Right renal cortex interstitium (tissue), 3 donors: Measurements from ENCODE around the gene VWC2. TPM values are rescaled to one million over a fixed set of nuclear protein-coding genes. Genes with fewer than 3 reads are reported as not detected.

Source experiments
- DNase-seq, 3 donors: peaks; one replicate each; pipeline ENCODE4 v3.0.0-alpha.2; 2013; ENCODE audit warnings: low read depth in 3 of 3, low spot score in 2 of 3
- polyA plus RNA-seq, 3 donors: library from polyadenylated mRNA; unstranded; fragments of 120-200 nt; gene quantifications; one replicate each; pipeline ENCODE4 v1.2.1, GENCODE V29; 2013; ENCODE audit not compliant: insufficient read length in 3 of 3

Gene VWC2
- polyA plus RNA-seq, 3 donors, result 0.96 to 1.3 (median 1.0) TPM

DNA sequence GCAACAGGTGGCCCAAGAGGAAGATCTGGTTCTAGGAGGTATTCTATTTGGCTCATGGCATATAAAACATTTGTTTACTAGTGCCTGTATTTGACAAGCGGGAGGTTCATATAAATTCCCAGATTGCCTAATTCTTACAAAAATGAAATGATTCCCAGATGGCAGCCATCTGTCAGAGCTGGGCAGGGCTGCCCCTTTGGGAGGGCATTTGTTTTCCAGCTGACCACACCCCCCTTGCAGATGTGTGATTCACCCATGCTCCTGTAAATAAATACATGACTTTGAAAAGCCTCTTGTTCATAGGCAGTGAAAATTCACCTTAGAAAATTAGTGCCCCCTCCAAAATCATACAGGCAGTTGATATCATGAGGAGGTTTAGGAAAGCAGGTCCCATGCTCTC, 8.6 kb downstream of the VWC2 start:
- no peak for DNase-seq

DNA sequence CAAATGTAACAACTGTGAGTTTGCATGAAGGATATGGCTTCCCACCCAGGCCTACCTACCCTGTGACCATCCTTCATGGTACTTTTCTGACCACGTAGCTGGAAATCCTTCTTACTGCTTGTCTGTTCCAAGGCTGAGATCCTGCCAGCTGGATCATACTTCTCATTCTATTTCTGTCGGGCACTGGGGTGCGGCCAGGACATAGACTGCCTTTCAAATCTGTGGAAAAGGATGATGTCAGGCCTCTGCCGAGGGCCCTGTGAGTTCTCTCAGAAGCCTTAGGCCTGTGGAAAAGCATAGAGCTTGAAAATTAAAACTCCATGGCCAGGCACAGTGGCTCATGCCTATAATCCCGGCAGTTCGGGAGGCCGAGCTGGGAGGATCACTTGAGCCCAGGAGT, 10.0 kb downstream of the VWC2 start:
- DNase-seq, result no peak

DNA sequence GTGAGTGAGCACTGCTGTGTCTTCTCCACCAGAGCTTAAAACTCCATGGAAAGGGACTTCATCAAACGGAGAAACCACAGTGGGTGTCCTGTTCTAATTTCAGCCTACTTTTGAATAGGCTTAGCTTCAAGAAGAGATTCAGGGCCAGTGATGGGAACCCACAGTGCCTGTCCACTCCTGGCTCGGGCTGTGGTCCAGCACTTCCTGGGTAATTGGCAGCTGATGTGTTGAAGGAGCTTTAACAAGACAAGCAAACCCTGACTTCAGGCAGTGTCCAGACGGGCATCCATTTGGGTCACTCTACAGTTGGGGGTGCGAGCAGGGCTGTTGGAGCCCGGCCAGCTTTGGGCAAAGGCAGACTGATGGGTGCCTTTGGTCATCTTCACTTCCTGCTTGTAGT, 14.5 kb downstream of the VWC2 start:
- no peak for DNase-seq

DNA sequence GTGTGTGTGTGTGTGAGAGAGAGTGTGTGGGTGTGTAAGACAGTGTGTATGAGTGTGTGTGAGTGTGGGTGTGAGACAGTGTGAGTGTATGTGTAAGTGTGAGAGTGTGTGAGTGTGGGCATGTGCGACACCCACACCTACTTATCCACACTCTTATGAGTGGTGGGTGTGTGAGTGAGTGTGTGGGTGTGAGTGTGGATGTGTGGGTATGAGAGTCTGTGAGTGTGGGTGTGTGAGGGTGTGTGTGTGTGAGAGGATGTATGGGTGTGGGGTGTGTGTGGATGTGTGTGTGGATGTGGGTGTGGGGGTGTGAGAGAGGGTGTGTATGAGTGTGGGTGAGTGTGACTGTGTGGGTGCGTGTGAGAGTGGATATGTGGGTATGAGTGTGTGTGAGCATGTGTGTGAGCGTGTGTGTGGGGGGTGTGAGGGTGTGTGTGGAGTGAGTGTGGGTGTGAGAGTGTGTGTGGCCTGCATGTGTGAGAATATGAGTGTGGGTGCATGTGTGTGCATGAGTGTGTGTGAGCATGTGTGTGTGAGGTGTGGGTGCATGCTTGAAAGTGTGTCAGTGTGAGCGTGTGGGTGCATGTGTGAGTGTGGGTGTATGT, 15.1 kb downstream of the VWC2 start:
- DNase-seq, result no peak

DNA sequence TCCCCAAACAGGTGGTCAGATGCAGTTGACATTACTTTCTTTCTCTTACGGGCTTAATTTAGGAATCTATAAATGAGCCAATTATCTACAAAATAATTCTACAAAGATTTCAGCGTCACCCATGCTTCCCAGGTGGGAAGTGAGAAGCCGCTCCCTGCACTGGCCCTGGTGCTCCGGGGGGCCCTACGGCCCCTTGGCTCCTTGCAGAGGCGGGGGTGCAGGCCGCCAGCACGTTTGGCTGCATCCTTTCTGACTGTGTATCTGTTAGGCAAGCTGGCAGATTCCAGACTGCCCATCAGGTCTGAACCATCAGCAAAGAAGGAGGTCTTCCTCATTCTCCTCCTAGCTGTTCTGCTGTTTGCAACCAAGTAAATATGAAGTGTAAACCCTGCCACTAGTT, 16.3 kb downstream of the VWC2 start:
- DNase-seq, result no peak

DNA sequence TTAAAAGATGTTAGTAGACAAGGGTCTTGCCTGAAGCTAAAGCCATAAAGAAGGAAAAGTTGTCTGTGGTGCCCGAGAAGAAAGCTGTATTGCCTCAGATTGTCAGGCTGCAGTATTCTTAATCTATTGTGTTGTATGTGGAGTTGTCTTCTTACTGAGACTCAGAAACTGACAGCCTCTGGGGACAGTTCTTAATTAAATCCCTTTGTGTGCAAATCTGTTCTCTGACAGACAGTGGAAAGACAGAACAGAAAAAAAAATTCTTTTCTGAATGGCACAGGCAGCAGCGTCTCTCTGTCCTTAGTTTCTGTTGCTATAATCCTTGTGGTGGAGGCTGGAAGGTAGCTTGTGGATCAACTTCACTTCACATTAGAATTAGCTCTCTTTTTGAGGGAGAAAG, 16.8 kb downstream of the VWC2 start:
- DNase-seq, result no peak

DNA sequence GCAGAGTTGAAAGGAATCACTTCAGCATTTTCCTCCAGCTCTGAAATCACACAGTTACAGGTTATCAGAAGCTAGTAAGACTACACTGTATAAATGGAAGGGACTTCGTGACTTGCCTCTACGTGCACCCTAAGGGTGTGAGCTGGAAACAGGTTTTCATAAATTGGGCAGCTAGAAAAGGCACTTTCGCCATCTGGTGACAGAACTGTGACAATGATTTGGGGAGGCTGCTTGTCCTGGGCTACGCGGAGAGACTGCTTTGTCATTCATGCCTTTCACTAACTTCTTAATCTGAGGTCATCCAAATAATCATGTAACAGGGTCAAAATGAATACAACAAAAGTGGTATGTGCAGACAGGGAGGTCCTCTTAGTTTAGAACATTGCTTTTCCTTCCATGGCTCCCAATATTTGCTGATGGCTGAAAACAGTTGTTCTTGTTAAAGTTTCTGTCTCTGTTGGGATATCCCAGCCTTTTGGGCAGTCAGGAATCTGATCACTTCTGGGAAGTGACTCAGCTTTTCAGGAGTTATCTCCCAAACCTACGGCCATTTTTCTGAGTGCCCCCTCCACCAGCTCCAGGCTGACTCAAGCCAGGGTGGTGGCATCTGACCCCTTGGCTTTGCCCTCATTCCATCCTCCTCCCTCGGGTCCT, 17.8 kb downstream of the VWC2 start:
- DNase-seq, result no peak

DNA sequence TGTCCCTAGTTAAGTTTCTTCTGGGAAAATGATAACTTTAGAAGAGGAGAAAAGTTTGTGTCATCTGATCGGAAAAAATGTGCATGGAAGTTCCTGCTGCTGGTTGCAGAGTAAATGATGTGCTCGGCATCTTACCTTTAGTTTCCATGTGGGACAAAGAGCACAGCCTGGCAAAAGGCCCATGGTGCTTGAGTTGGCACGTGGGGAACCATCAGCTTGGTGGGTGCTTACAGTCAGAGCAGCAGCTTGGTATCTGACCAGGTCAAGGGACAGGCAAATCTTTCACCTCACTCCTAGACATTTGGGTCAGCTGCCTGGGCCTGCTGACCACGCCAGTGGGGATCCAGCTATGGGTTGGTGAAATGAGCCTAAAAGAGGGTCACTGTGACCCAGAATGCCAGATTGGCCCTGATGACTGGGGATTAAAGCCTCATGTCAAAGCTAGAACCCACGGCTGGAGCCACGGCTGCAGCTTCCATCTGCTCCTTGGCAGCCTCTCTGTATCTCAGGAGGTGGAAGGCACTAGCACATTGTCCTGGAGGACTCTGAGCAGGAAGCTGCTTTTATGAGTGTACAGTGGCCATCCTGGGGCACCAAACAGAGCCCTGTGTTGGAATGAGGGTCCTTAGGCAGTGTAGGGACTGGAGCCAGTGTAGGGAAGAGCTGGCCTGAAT, 24.7 kb downstream of the VWC2 start:
- no peak for DNase-seq

DNA sequence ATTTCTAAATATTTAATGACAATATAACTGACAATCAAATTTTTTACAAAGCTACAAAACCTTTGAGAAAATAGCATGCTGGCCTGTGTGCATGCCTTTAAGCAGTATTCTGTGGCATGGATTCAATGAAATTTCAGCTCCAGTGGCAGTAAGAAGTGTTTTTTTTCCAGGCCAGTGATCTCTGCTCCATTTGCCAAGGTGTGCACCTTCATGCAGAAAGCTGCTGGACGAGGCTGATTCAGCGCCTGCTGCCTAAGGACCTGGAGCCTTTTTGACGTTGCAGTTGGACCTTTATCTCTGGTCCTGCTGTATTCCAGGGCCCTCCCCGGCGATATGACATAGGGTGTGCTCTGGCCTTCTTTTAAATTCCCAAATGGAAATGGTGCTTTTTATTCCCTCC, 26.6 kb downstream of the VWC2 start:
- DNase-seq, result no peak

DNA sequence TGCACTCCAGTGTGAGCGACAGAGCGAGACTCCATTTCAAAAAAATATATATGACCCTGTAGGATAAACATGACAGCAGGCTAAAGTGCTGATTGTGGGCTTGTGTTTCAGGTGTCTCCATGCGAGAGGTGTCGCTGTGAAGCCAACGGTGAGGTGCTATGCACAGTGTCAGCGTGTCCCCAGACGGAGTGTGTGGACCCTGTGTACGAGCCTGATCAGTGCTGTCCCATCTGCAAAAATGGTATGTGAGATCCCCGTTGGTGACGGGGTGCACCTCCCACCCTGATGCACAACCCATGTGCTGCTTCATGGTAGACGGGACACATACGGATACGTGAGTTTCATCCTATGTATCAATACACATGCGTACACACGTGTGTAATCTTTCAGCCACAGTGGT, 29.2 kb downstream of the VWC2 start:
- no peak for DNase-seq

DNA sequence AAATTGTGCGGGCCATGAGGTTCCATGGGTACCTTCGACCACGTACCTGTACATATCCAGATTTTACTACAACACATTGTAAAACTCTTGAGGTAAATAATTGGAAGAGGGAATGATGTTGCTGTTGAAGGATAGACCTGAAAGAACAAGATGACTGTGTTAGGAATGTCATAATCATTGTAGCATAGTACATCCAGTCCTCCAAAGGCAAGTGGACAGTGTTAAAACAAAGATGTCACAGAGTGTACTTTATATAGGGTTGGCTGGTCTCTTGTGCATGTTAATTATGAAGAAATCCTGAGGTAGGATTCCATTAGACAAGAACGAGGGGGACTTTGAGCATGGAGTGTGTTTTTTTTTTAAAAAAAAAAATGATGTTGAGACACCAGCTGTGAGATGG, 30.4 kb downstream of the VWC2 start:
- DNase-seq, result no peak

DNA sequence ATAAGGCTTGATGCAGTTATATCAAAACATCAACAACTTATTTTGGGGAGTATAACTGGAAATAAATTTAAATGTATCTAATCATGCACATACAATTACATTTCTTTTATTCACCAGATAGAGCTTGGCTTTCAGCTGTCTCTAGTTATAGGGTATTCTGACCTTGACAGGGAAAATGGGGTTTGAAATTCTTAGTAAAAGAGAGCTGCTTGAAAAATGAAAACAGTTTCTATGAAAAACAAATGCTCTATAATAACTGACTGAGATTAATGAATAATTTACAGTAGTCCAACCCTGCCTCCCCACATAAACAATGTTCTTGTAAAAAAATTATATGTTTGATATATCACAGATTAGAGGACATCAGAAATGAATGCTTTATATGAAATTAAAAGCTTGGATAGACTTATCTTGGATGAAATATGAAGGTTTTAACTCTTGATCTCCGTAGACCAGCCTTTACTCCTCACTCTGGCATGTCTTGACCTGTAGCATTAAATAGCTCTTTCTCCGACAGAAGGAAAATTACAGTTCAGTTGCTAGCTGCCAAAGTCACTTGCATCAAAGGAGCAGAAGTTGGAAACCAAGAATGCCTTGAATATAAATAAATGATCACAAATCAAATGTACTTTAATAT, 32.1 kb downstream of the VWC2 start:
- peak; percentile 44 to 64 (median 57) for DNase-seq

DNA sequence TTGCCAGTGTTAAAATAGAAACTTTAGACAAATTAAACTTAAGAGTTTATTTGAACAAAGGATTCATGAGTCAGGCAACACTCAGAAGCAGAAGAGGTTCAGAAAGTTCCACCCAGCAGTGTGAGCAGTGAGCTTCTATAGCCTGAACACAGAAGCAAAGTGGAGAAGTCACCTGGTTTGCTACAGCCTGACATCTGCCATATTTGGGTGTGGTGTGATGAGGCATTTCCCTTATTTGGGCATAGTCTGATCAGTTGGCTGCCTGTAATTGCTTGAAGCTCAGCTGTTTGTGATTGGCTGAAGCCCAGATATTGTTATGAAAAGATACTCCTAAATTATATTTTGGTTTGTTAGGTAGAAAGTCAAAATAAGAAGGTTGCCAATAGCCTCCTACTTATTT, 39.1 kb downstream of the VWC2 start:
- DNase-seq, result no peak

DNA sequence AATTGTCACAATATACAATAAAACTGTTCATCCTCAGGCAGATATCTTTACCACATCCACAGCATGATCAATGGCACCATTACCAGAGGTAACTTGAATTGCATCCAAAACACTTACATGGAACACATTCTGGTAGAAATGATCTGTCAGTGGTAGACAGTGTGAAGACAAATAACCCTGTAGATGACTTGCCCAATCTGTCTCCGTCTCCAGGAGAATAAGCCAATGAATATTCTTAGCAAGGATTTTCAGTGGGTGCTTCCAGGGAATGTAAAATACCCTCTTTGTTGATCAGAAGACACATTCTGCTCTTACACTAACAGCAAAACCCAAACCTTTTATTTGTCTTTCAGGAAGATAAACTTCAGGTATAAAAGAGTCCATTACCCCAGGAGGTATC, 43.8 kb downstream of the VWC2 start:
- DNase-seq, result no peak

DNA sequence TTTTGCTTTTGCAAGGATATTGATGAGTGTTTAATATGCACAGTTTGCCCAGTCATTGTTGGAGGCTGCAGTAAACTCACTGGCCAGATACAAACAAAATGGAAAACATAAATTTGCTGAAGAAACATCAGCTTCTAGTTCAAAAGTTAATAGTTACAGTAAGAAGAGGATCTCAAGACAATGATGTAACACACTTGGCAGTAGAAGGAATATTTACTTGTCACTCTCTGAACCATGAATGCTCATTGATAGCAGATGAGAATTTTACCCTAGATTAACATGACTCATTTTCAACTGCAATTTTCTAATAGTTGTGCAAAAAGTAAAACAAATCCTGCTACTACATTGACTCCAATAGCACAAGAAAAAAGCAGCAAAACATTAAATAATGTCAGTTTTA, 47.7 kb downstream of the VWC2 start:
- no peak for DNase-seq

DNA sequence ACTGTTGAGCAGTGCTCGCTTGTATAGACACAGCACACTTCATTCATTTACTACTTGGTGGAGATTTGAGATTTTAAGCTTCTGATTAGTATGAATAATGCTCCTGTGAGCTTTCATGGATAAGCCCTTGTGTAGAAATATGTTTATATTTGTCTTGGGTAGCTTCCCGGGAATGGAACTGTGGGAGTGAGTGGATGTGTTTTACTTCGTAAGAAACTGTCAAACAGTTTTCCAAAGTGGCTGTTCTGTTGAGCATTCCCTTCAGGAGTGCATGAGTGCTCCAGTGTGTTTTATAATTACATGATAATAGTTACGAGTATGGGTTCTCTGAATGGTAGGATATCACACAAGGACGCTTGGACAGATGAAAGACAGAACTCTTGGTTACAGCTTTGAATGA, 49.4 kb downstream of the VWC2 start:
- DNase-seq, result peak in 2 of 3 donors; percentile 23 to 34

DNA sequence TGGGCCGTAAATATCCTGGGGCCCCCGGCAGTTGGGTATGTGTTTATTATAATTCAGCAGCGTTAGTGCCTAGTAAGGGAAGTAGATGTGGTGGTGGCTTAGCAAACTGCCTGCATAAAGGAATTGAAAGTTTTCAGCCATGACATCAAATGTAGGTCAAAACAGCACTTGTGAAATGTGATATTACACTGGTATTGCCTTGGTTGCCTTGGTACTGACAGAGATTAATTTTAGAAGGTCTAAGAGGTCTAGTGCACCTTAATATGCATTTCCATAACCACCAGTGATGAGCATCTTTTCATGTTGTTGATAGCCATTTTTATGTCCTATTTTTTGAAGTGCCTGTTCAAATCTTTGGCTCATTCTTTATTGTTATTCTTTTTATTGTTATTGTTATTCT, 50.1 kb downstream of the VWC2 start:
- no peak for DNase-seq

DNA sequence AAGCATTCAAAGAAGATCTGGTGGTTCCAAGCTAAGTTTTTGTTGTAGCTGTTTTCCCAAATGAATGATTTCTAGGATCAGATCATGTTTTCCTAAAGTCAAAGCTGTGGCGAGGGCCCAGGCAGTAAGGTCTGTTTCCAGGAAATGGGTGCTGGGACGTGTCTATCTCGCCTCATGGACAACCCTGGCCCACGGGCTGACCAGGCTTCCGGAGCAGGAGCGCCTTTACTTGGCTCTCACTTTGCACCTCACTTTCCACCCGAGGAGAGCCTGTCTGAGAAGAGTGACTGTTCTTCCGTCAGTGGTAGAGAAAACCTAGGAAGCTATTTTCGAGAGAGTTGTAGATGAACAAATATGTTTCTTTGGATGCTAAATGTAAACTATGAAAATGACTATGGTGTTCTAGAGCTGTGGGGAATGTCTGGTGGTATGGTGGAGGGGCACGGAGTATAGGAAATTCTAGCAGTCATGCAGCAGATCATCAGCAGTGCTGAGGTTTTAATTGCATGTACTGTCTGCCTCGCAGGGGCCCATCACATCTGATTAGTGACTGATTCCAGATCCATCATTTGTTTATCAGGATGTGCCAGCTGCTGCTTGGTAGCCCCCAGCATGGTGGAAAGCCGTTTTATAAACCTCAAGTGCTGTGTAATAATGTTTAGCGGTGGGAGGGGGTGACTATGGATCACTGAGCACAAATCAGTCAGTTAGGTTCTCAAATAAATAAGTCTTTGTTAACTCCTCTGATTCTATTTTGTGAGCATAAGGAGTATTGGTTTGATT, 66.6 kb downstream of the VWC2 start:
- no peak for DNase-seq

DNA sequence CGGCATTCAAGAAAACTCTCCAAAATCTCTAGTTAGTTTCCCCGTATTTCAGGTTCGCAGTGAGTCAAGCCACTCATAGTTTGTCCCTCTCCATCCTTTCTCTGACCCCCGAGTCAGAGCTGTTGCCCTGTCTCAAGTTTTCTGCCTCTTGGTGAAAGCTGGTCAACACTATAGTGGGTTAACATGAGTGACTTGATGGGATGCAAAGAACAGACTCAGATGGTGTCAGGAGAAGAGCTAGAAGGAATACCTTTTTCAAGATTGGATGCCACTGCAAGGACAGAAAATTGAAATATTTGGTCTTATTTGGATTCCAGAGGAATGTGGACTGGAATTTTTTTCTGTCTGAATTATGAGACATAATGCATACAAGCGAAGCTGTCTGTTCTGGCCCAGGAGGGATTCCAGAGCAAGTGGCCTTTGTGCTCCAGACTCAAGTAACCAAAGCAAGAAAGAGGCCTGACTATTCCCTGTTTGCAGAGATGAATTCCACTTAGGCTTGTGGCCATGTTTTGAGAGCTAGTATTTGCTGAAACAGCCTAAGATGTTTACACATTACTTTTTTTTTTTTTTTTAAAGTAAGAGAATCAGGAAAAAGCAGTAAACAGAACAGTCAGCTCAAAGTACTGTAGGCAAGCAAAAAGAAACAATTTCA, 67.4 kb downstream of the VWC2 start:
- DNase-seq, result no peak

DNA sequence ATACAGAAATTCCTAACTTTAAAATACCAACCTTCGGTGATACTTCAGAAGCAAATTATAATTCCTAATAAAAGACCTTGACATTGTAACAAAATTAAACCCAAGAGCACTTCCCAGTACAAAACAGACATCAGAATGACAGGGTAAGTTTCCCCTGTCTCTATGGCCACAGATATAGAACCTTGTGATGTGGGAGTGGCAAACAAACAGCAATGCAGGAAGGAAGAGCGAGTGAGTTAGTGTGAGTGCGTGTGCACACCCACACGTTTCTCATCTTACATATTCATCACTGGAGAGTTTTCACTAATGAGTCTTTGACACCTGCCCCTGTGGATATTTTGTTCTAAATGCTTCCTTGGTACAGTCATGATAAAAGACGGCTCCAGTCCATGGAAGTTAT, 72.2 kb downstream of the VWC2 start:
- no peak for DNase-seq
